ENCODE results near the gene POPDC2. TPM values are rescaled to one million over a fixed set of nuclear protein-coding genes. Genes with fewer than 3 reads are reported as not detected.
A peak's percentile ranks its signal among the peaks of the same experiment; 100 is the strongest.

POPDC2 gene
- polyA plus RNA-seq, 1 of the 3 experiments (the other 2 are of a cell fraction): 19.9 TPM

- Histone ChIP-seq H3K27ac (ENCODE audit: low read depth in 2 of 2, low read length in 1 of 2) (peak overlapping the region; percentile 28 to 35; a peak in 2 of 4 replicates), H3K4me2 (0 out of 2 replicates have a peak overlapping the region, but pooled peaks have one; percentile 35), H3K9ac (no peak overlapping the region; the same call in 1 of the 2 replicates), H3K9me3 (no peaks in the 10 kb centered on the region), H2AFZ (ENCODE audit: low read depth) (peak overlapping the region; percentile 41; the same call in 1 of the 2 replicates), H3K4me3 (ENCODE audit: low read depth in 2 of 2, low read length in 1 of 2) (no peak overlapping the region), H3K36me3 (replicated peaks in 1 of 2; ENCODE audit: control insufficient read depth in 1 of 2, insufficient read depth in 2 of 2, low read length in 1 of 2) (peaks cover 8 to 11% of the 10 kb centered on the region in 2 experiments), H3K9me2 (no peaks in the 10 kb centered on the region), H3K4me1 (ENCODE audit: control insufficient read depth in 1 of 2, insufficient read depth in 2 of 2, low read depth in 1 of 2, low read length in 1 of 2) (peaks cover 6 to 14% of the 10 kb centered on the region in 2 experiments; a peak in 3 of 4 replicates), H3F3A (replicated peaks; ENCODE audit: insufficient read depth) (peaks cover 2% of the 10 kb centered on the region), H4K20me1 (ENCODE audit: insufficient read depth) (no peaks in the 10 kb centered on the region), H3K27me3 (ENCODE audit: insufficient read depth) (no peaks in the 10 kb centered on the region), H3K79me2 (ENCODE audit: insufficient read depth) (no peaks in the 10 kb centered on the region)
- TF ChIP-seq, protein P1, sequence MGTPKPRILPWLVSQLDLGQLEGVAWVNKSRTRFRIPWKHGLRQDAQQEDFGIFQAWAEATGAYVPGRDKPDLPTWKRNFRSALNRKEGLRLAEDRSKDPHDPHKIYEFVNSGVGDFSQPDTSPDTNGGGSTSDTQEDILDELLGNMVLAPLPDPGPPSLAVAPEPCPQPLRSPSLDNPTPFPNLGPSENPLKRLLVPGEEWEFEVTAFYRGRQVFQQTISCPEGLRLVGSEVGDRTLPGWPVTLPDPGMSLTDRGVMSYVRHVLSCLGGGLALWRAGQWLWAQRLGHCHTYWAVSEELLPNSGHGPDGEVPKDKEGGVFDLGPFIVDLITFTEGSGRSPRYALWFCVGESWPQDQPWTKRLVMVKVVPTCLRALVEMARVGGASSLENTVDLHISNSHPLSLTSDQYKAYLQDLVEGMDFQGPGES (IDR thresholded peaks at IDR 0.05; ENCODE audit: low read depth, low read length): no peak
- TF ChIP-seq, protein P2, sequence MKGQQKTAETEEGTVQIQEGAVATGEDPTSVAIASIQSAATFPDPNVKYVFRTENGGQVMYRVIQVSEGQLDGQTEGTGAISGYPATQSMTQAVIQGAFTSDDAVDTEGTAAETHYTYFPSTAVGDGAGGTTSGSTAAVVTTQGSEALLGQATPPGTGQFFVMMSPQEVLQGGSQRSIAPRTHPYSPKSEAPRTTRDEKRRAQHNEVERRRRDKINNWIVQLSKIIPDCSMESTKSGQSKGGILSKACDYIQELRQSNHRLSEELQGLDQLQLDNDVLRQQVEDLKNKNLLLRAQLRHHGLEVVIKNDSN (IDR thresholded peaks at IDR 0.05; ENCODE audit: borderline replicate concordance, low read depth): no peak
- TF ChIP-seq EZH2phosphoT487 (IDR thresholded peaks at IDR 0.05; ENCODE audit: borderline replicate concordance, low read depth) (no peak), NFIC (IDR thresholded peaks at IDR 0.05; ENCODE audit: borderline replicate concordance) (peak; percentile 32; the same call in 1 of the 2 replicates), CHD2 (IDR thresholded peaks at IDR 0.05; ENCODE audit: low read length, partially characterized antibody) (no peak), NRF1 (IDR thresholded peaks at IDR 0.05; ENCODE audit: low read depth, low read length) (no peak), RFX5 (IDR thresholded peaks at IDR 0.05; ENCODE audit: low read length) (no peak), RAD21 (IDR thresholded peaks at IDR 0.05; ENCODE audit: low read length) (no peak), MXI1 (IDR thresholded peaks at IDR 0.05; ENCODE audit: low read depth, low read length) (no peak), REST (IDR thresholded peaks at IDR 0.05; ENCODE audit: low read depth, low read length) (no peak), RXRA (IDR thresholded peaks at IDR 0.05; ENCODE audit: borderline replicate concordance, low read depth) (0 out of 2 replicates have a peak, but pooled peaks have one; percentile 41), FOSL2 (IDR thresholded peaks at IDR 0.05; ENCODE audit: borderline replicate concordance, low read depth) (no peak), RCOR1 (IDR thresholded peaks at IDR 0.05; ENCODE audit: low read length) (no peak), GABPA (IDR thresholded peaks at IDR 0.05; ENCODE audit: low read depth) (no peak), ELF1 (IDR thresholded peaks at IDR 0.05) (0 out of 2 replicates have a peak, but pooled peaks have one; percentile 40), CTCF (IDR thresholded peaks at IDR 0.05) (no peak), YY1 (IDR thresholded peaks at IDR 0.05; ENCODE audit: low read depth) (no peak), POLR2AphosphoS5 (IDR thresholded peaks at IDR 0.05; ENCODE audit: low read depth, low read length) (no peak), SIN3A (IDR thresholded peaks at IDR 0.05; ENCODE audit: borderline replicate concordance, low read depth, low read length) (no peak), GATA2 (CRISPR knock-in tag; IDR thresholded peaks at IDR 0.05) (no peak)
- POLR2A ChIA-PET: no interaction called here
- CTCF ChIA-PET: interaction anchor here (1.7 kb wide), 1 partner anchor 11 kb away, joined by 4 read pairs; no protein-coding TSS in a partner anchor
- WGBS (ENCODE audit: low lambda C conversion rate): 98% methylated on average over 5 of the region's 5 CpGs
- DNase-seq: no peak
Observed at GRCh38 chr3:119669906-119670570, 9.6 kb upstream of the POPDC2 start.
